H9 (cell line): ENCODE data around the gene KCNQ2. TPM values are rescaled to one million over a fixed set of nuclear protein-coding genes. Genes with fewer than 3 reads are reported as not detected.

Experiments used
- DNase-seq: peaks from one replicate; pipeline ENCODE4 v3.0.0-alpha.2; 2017
- H2AFZ ChIP-seq: one replicate; pipeline ENCODE4 v1.6.1; 2013; ENCODE audit warnings: mild to moderate bottlenecking, low read length, control low read depth, moderate library complexity
- H2AK5ac ChIP-seq: 2 replicates; pipeline ENCODE4 v1.6.1; 2013; ENCODE audit warnings: low read length, control low read depth, mixed read lengths; ENCODE audit not compliant: insufficient read length
- H2BK120ac ChIP-seq: one replicate; pipeline ENCODE4 v1.6.1; 2013; ENCODE audit warnings: low read depth, mild to moderate bottlenecking, low read length, control low read depth, inconsistent platforms; ENCODE audit not compliant: poor library complexity, severe bottlenecking
- H2BK12ac ChIP-seq: 2 replicates; pipeline ENCODE4 v1.6.1; 2013; ENCODE audit warnings: low read length, control low read depth, mixed read lengths, low read depth; ENCODE audit not compliant: insufficient read length
- H2BK15ac ChIP-seq: 2 replicates; pipeline ENCODE4 v1.6.1; 2013; ENCODE audit warnings: low read depth, low read length, control low read depth
- H2BK20ac ChIP-seq: one replicate; pipeline ENCODE4 v1.6.1; 2013; ENCODE audit warnings: low read depth, mild to moderate bottlenecking, low read length, control low read depth, inconsistent platforms; ENCODE audit not compliant: poor library complexity, severe bottlenecking
- H2BK5ac ChIP-seq: 2 replicates; pipeline ENCODE4 v1.6.1; 2013; ENCODE audit warnings: low read length, control low read depth, mixed read lengths; ENCODE audit not compliant: insufficient read length
- H3K14ac ChIP-seq: 2 replicates; pipeline ENCODE4 v1.6.1; 2013; ENCODE audit warnings: low read length, control low read depth; ENCODE audit not compliant: insufficient read depth
- H3K18ac ChIP-seq: 2 replicates; pipeline ENCODE4 v1.6.1; 2013; ENCODE audit warnings: low read depth, mild to moderate bottlenecking, mixed read lengths, low read length, control low read depth; ENCODE audit not compliant: insufficient read length
- H3K23ac ChIP-seq: 2 replicates; pipeline ENCODE4 v1.6.1; 2013; ENCODE audit warnings: low read length, control low read depth, mixed read lengths, low read depth; ENCODE audit not compliant: insufficient read length
- H3K23me2 ChIP-seq: 2 replicates; pipeline ENCODE4 v1.6.1; 2013; ENCODE audit warnings: low read depth, mild to moderate bottlenecking, mixed read lengths, low read length, control low read depth; ENCODE audit not compliant: insufficient read length, poor library complexity, severe bottlenecking
- H3K27ac ChIP-seq: 2 replicates; pipeline ENCODE4 v1.5.1; 2013; ENCODE audit warnings: low read length, control low read depth, mixed read lengths, low read depth; ENCODE audit not compliant: insufficient read length
- H3K27me3 ChIP-seq: 2 replicates; pipeline ENCODE4 v1.6.1; 2013; ENCODE audit warnings: low read length, control low read depth, inconsistent platforms; ENCODE audit not compliant: insufficient read depth
- H3K4ac ChIP-seq: 2 replicates; pipeline ENCODE4 v1.6.1; 2013; ENCODE audit warnings: low read depth, mild to moderate bottlenecking, control low read depth, inconsistent platforms, low read length, moderate library complexity
- H3K4me1 ChIP-seq: 2 replicates; pipeline ENCODE4 v1.6.1; 2013; ENCODE audit warnings: low read length, control low read depth, inconsistent platforms; ENCODE audit not compliant: insufficient read depth
- H3K4me2 ChIP-seq: 2 replicates; pipeline ENCODE4 v1.6.1; 2013; ENCODE audit warnings: low read length, control low read depth, mixed read lengths; ENCODE audit not compliant: insufficient read length, insufficient read depth
- H3K56ac ChIP-seq: 2 replicates; pipeline ENCODE4 v1.6.1; 2013; ENCODE audit warnings: low read depth, mild to moderate bottlenecking, mixed read lengths, low read length, control low read depth; ENCODE audit not compliant: insufficient read length
- H3K79me1 ChIP-seq: 2 replicates; pipeline ENCODE4 v1.6.1; 2013; ENCODE audit warnings: low read depth, mild to moderate bottlenecking, moderate library complexity, low read length, control low read depth, inconsistent platforms; ENCODE audit not compliant: insufficient read depth, poor library complexity, severe bottlenecking
- H3K79me2 ChIP-seq: 2 replicates; pipeline ENCODE4 v1.6.1; 2013; ENCODE audit warnings: low read length, control low read depth, inconsistent platforms; ENCODE audit not compliant: insufficient read depth
- H3K9ac ChIP-seq: 2 replicates; pipeline ENCODE4 v1.6.1; 2013; ENCODE audit warnings: low read length, control low read depth, mixed read lengths; ENCODE audit not compliant: insufficient read length; ENCODE audit errors: extremely low read depth
- H3K9me3 ChIP-seq: one replicate; pipeline ENCODE4 v1.6.1; 2013; ENCODE audit warnings: low read depth, low read length, inconsistent platforms; ENCODE audit not compliant: control insufficient read depth
- H3T11ph ChIP-seq: one replicate; pipeline ENCODE4 v1.6.1; 2013; ENCODE audit warnings: mild to moderate bottlenecking, low read length, control low read depth, inconsistent platforms
- H4K20me1 ChIP-seq: one replicate; pipeline ENCODE4 v1.6.1; 2013; ENCODE audit not compliant: control insufficient read depth, insufficient read length, insufficient read depth
- H4K5ac ChIP-seq: 2 replicates; pipeline ENCODE4 v1.6.1; 2013; ENCODE audit warnings: low read depth, mild to moderate bottlenecking, mixed read lengths, low read length, control low read depth; ENCODE audit not compliant: insufficient read length
- H4K8ac ChIP-seq: replicated peaks from 2 replicates; pipeline ENCODE4 v1.6.1; 2013; ENCODE audit warnings: low read length, control low read depth, mixed read lengths, low read depth; ENCODE audit not compliant: insufficient read length
- H4K91ac ChIP-seq: 2 replicates; pipeline ENCODE4 v1.6.1; 2013; ENCODE audit warnings: low read depth, mild to moderate bottlenecking, moderate library complexity, mixed read lengths, low read length, control low read depth; ENCODE audit not compliant: insufficient read length
- H3K27ac Mint-ChIP-seq, 3 experiments: 2 replicates in 2 of 3; 3 replicates in 1 of 3; pipeline ENCODE4 v1.8.0; 2020 to 2021; ENCODE audit warnings: mixed read lengths in 3 of 3, mild to moderate bottlenecking in 1 of 3, moderate library complexity in 1 of 3
- H3K27me3 Mint-ChIP-seq: 2 replicates; pipeline ENCODE4 v1.8.0; 2021; ENCODE audit warnings: low read depth, mild to moderate bottlenecking, moderate library complexity, mixed read lengths
- H3K36me3 Mint-ChIP-seq, 3 experiments: 2 replicates in 2 of 3; 3 replicates in 1 of 3; pipeline ENCODE4 v1.8.0; 2020 to 2021; ENCODE audit warnings: low read depth in 3 of 3, mixed read lengths in 3 of 3; ENCODE audit not compliant: insufficient read depth in 1 of 3
- H3K4me1 Mint-ChIP-seq, 2 experiments: 2 replicates each; pipeline ENCODE4 v1.8.0; 2020; ENCODE audit warnings: mixed read lengths in 2 of 2
- H3K4me3 Mint-ChIP-seq, 2 experiments: 2 replicates in 1 of 2; 3 replicates in 1 of 2; pipeline ENCODE4 v1.8.0; 2020 to 2021; ENCODE audit warnings: mild to moderate bottlenecking in 2 of 2, mixed read lengths in 2 of 2, moderate library complexity in 1 of 2
- H3K9me3 Mint-ChIP-seq, 2 experiments: 2 replicates in 1 of 2; 3 replicates in 1 of 2; pipeline ENCODE4 v1.8.0; 2020; ENCODE audit warnings: mild to moderate bottlenecking in 2 of 2, mixed read lengths in 2 of 2, moderate library complexity in 1 of 2
- CTCF ChIP-seq: fragments of 200-600 bp; sonication (generic); conservative IDR thresholded peaks from 3 replicates; pipeline ENCODE4 v1.8.0; 2021; ENCODE audit warnings: antibody characterized with exemption, mild to moderate bottlenecking
- WGBS: extraction: QIAGEN DNeasy Blood & Tissue Kit; methylation state at CpG from one replicate; pipeline ENCODE4 v1.1.7; 2013; ENCODE audit warnings: missing lambda C conversion rate, low lambda C conversion rate, mixed read lengths; ENCODE audit not compliant: insufficient read length; ENCODE audit errors: extremely low coverage; 5-methylcytosine and 5-hydroxymethylcytosine counted together
- total RNA-seq: library from RNA; stranded (reverse); gene quantifications from 2 replicates; pipeline ENCODE4 v1.2.1, GENCODE V29; 2021

Gene KCNQ2
- total RNA-seq, 1 experiment from 2014 or later = 69.2 TPM

- H2AFZ ChIP-seq = no peak overlapping the region
- no peaks in the 10 kb centered on the region for H3K9me3 ChIP-seq
- H3K23ac ChIP-seq = no peak overlapping the region
- H2BK20ac ChIP-seq = no peak overlapping the region
- no peak overlapping the region for H3T11ph ChIP-seq
- H3K18ac ChIP-seq = no peak overlapping the region
- DNase-seq = peak; percentile 46
- H2AK5ac ChIP-seq = no peak overlapping the region
- H2BK5ac ChIP-seq = no peak overlapping the region
- no peak for TF ChIP-seq CTCF
- H3K27ac Mint-ChIP-seq = no peak overlapping the region
- no peaks in the 10 kb centered on the region for H3K79me2 ChIP-seq
- H3K4me1 Mint-ChIP-seq = peaks cover 4 to 10% of the 10 kb centered on the region in 2 experiments; a peak in 3 of 4 replicates
- no peak overlapping the region for H2BK120ac ChIP-seq
- H3K27me3 Mint-ChIP-seq = peaks cover 57% of the 10 kb centered on the region
- no peaks in the 10 kb centered on the region for H3K79me1 ChIP-seq
- H3K36me3 Mint-ChIP-seq = peaks cover 0 to 6% (median 0%) of the 10 kb centered on the region in 3 experiments; a peak in 1 of 7 replicates
- no CpG with 5 or more reads among the region's 48 CpGs for WGBS
- H2BK12ac ChIP-seq = no peak overlapping the region
- H3K4ac ChIP-seq = no peak overlapping the region
- H3K56ac ChIP-seq = no peak overlapping the region
- H3K4me2 ChIP-seq = peak overlapping the region; percentile 34
- no peak overlapping the region for H3K14ac ChIP-seq
- no peak overlapping the region for H4K91ac ChIP-seq
- no peak overlapping the region for H4K8ac ChIP-seq
- H3K4me3 Mint-ChIP-seq = peak overlapping the region; percentile 43 to 70; a peak in 3 of 5 replicates
- no peak overlapping the region for H4K5ac ChIP-seq
- no peak overlapping the region for H3K9ac ChIP-seq
- H2BK15ac ChIP-seq = no peak overlapping the region
- peaks cover 5% of the 10 kb centered on the region for H3K23me2 ChIP-seq
- H4K20me1 ChIP-seq = peaks cover 2% of the 10 kb centered on the region
- no peaks in the 10 kb centered on the region for H3K4me1 ChIP-seq
- H3K27ac ChIP-seq = no peak overlapping the region
- H3K27me3 ChIP-seq = peaks cover 4% of the 10 kb centered on the region; the same call in 1 of the 2 replicates
- no peaks in the 10 kb centered on the region; a peak in 1 of 5 replicates for H3K9me3 Mint-ChIP-seq
These were observed 27.0 kb upstream of the KCNQ2 start for GRCh38 chr20:63499338-63499969.
